GM19035 (cell line): ENCODE data around the gene HS1BP3.

Experiments used
- ATAC-seq: cut with Tn5 transposase; IDR thresholded peaks from one replicate; pipeline ENCODE4 v1.9.1; 2021; ENCODE audit not compliant: unreplicated experiment

HS1BP3 gene

GRCh38 chr2:20647211-20647610 is 3.7 kb downstream of the HS1BP3 start:
- no peak for ATAC-seq

GRCh38 chr2:20646446-20646845 is 4.5 kb downstream of the HS1BP3 start:
- no peak for ATAC-seq

- no peak for ATAC-seq
Observed at GRCh38 chr2:20645761-20646160, 5.1 kb downstream of the HS1BP3 start.

GRCh38 chr2:20645301-20645701 is 5.6 kb downstream of the HS1BP3 start:
- ATAC-seq, result no peak

GRCh38 chr2:20643826-20644225 is 7.1 kb downstream of the HS1BP3 start:
- no peak for ATAC-seq

- no peak for ATAC-seq
Observed at GRCh38 chr2:20643060-20643459, 7.8 kb downstream of the HS1BP3 start.

- ATAC-seq, result peak; percentile 94
Observed at GRCh38 chr2:20642055-20642971, 8.6 kb downstream of the HS1BP3 start.

- no peak for ATAC-seq
Observed at GRCh38 chr2:20641123-20641985, 9.5 kb downstream of the HS1BP3 start.

- ATAC-seq, result no peak
Observed at GRCh38 chr2:20640411-20641122, 10.3 kb downstream of the HS1BP3 start.

- ATAC-seq, result no peak
Observed at GRCh38 chr2:20638646-20639430, 12.1 kb downstream of the HS1BP3 start.

- no peak for ATAC-seq
Observed at GRCh38 chr2:20638014-20638413, 12.9 kb downstream of the HS1BP3 start.

- no peak for ATAC-seq
Observed at GRCh38 chr2:20637147-20637546, 13.8 kb downstream of the HS1BP3 start.

- peak; percentile 54 for ATAC-seq
Observed at GRCh38 chr2:20635675-20636584, 15.0 kb downstream of the HS1BP3 start.

GRCh38 chr2:20635113-20635510 is 15.8 kb downstream of the HS1BP3 start:
- ATAC-seq, result no peak

GRCh38 chr2:20634507-20635112 is 16.3 kb downstream of the HS1BP3 start:
- no peak for ATAC-seq

- ATAC-seq, result no peak
Observed at GRCh38 chr2:20633794-20634506, 16.9 kb downstream of the HS1BP3 start.

GRCh38 chr2:20633001-20633400 is 17.9 kb downstream of the HS1BP3 start:
- no peak for ATAC-seq

- no peak for ATAC-seq
Observed at GRCh38 chr2:20632446-20632990, 18.4 kb downstream of the HS1BP3 start.
